ENCODE measurements around the gene GAPDH. TPM values are rescaled to one million over a fixed set of nuclear protein-coding genes. Genes with fewer than 3 reads are reported as not detected.
"Not testable (repeated sequence)": the region's sequence is repeated elsewhere in the genome, so short reads cannot be mapped to it uniquely, and the experiment has no call there.

Gene GAPDH
- total RNA-seq, 4 donors from 2014 or later, result 1,442 to 2,828 (median 1,967) TPM

- Histone ChIP-seq H3K27ac (peak within 1 kb of the TSS; percentile 96), H3K9me3 (no peaks in the 10 kb centered on the region), H3K36me3 (peaks cover 20% of the 10 kb centered on the region), H3K4me1 (peaks cover 28% of the 10 kb centered on the region), H3K27me3 (no peaks in the 10 kb centered on the region), H3K4me3 (peak within 1 kb of the TSS; percentile 80)
- under 1% methylated on average over 39 of the region's 49 CpGs for WGBS
- TF ChIP-seq EP300 (IDR thresholded peaks at IDR 0.05), result no peak
- TF ChIP-seq POLR2AphosphoS5 (IDR thresholded peaks at IDR 0.05), result no peak
- peak; percentile 8 to 18 for TF ChIP-seq POLR2A (IDR thresholded peaks at IDR 0.05)
- TF ChIP-seq CTCF (IDR thresholded peaks at IDR 0.05), result peak; percentile 33 to 36
- DNase-seq (ENCODE audit: low spot score in 2 of 2), result peak; percentile 95 to 97
These were observed 40.6 kb upstream of the GAPDH start, which contains the start of gene NCAPD2 for GRCh38 chr12:6493497-6494257. TSS of gene NCAPD2 (plus strand) at chr12:6494102. CDS start at chr12:6495099, 997 bp downstream.

- WGBS, result under 1% methylated on average over 14 of the region's 14 CpGs
- Histone ChIP-seq H3K27ac (no peak overlapping the region), H3K4me3 (peak overlapping the region; percentile 80), H3K27me3 (no peaks in the 10 kb centered on the region), H3K9me3 (no peaks in the 10 kb centered on the region), H3K36me3 (peaks cover 27% of the 10 kb centered on the region), H3K4me1 (peaks cover 28% of the 10 kb centered on the region)
- TF ChIP-seq POLR2A (IDR thresholded peaks at IDR 0.05) (no peak), EP300 (IDR thresholded peaks at IDR 0.05) (no peak)
- DNase-seq (ENCODE audit: low spot score in 2 of 2), result no peak
These were observed 40.0 kb upstream of the GAPDH start for GRCh38 chr12:6494258-6494743.

DNA sequence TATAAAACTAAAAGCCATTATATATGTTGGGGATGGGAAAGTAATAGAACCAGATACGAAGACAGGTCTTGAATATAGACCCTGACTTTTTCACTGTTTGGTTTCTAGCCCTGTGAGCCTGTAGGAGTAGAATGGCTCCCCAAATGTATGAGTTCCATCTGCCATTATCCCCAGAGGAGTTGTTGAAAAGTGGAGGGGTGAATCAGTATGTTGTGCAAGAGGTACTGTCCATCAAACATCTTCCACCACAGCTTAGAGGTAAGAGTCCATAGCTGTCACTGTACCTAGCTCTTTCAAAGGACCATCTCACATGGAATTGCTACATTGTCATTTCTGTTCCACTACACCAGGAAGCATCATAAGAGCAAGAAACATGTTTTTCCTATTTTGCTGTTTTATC, 39.3 kb upstream of the GAPDH start:
- peaks cover 28% of the 10 kb centered on the region for H3K36me3 ChIP-seq
- no peak for DNase-seq (ENCODE audit: low spot score in 2 of 2)
- H3K4me3 ChIP-seq, result peak overlapping the region; percentile 80
- H3K4me1 ChIP-seq, result peaks cover 28% of the 10 kb centered on the region
- H3K9me3 ChIP-seq, result no peaks in the 10 kb centered on the region
- H3K27me3 ChIP-seq, result no peaks in the 10 kb centered on the region
- TF ChIP-seq POLR2AphosphoS5 (IDR thresholded peaks at IDR 0.05), result no peak
- no peak for TF ChIP-seq EP300 (IDR thresholded peaks at IDR 0.05)
- TF ChIP-seq POLR2A (IDR thresholded peaks at IDR 0.05), result no peak
- TF ChIP-seq CTCF (IDR thresholded peaks at IDR 0.05), result no peak
- H3K27ac ChIP-seq, result no peak overlapping the region
- 80% methylated on average over 1 of the region's 1 CpG for WGBS

DNA sequence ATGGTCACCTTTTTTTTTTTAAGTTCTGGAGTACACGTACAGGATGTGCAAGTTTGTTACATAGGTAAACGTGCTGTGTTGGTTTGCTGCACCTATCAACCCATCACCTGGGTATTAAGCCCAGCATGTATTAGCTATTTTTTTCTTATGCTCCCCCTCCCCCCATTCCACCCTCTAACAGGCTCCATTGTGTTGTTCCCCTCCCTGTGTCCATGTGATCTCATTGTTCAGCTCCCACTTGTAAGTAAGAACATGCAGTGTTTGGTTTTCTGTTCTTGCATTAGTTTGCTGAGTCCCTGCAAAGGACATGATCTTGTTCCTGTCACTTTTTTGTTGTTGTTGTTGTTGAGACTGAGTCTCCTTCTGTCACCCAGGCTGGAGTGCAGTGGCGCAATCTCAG, 37.0 kb upstream of the GAPDH start:
- Histone ChIP-seq H3K4me1 (peaks cover 24% of the 10 kb centered on the region), H3K36me3 (peaks cover 28% of the 10 kb centered on the region)
- not testable (repeated sequence) for DNase-seq (ENCODE audit: low spot score in 2 of 2); H3K9me3 ChIP-seq; H3K4me3 ChIP-seq; H3K27ac ChIP-seq; H3K27me3 ChIP-seq
- 67% methylated on average over 3 of the region's 3 CpGs for WGBS

DNA sequence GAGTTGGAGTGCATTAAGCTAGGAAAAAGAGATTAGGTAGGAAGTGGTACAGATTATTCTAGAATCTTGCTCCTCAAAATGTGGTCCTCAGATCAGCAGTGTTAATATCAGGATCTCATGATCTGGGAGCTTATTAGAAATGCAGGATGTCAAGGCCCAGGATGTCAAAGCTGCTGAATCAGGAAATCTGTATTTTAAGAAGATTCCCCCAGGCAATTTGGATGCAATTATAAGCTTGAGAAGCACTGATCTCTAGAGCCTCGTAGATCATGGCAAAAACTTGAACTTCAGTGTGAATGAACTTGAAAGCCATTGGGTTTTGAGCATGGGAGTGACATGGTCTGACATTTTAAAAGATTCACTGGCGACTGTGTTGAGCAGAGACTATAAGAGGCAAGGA, 33.9 kb upstream of the GAPDH start:
- no peaks in the 10 kb centered on the region for H3K27me3 ChIP-seq
- H3K4me3 ChIP-seq, result no peak overlapping the region
- H3K4me1 ChIP-seq, result peaks cover 3% of the 10 kb centered on the region
- no peak for TF ChIP-seq CTCF (IDR thresholded peaks at IDR 0.05)
- no peak for TF ChIP-seq EP300 (IDR thresholded peaks at IDR 0.05)
- no peak for TF ChIP-seq POLR2AphosphoS5 (IDR thresholded peaks at IDR 0.05)
- no peak for TF ChIP-seq POLR2A (IDR thresholded peaks at IDR 0.05)
- no peak overlapping the region for H3K27ac ChIP-seq
- H3K36me3 ChIP-seq, result peaks cover 40% of the 10 kb centered on the region
- 46% methylated on average over 2 of the region's 2 CpGs for WGBS
- H3K9me3 ChIP-seq, result no peaks in the 10 kb centered on the region
- no peak for DNase-seq (ENCODE audit: low spot score in 2 of 2)

DNA sequence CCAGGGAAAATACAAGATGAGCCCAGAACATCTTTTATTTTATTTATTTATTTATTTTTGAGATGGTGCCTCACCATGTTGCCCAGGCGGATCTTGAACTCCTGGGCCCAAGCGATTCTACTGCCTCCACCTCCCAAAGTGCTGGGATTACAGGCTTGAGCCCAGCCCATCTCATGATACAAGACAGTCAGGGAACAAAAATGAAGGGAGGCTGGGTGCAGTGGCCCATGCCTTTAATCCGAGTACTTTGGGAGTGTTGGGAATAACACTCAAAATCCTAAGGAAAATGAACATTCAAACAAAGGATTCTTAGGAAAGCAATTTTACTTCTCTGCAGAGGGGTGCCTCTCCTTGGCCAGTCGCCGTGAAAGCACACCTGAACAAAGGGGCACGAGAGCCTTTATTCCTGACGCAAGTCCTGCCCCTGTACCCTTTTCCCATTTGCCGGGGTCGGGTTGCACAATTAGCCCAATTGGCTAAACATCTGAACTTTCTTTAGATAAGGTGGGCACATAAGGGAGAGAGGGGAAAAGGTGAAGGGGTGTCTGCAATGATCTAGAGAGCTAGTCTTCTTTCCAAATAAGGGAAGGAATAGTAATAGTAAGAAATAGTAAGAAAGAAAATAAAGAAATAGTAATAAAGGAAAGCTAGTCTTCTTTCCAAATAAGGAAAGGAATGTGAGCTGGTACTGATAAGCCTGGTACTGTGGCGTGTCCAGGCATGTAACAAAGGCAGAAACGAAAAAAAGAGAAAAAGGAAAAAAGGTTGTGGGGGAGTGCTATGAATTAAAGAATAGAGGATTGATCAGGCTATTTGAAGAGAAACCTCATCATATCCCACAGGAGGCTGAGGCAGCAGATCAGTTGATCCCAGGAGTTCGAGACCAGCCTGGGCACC, 27.0 kb upstream of the GAPDH start:
- no peaks in the 10 kb centered on the region for H3K27me3 ChIP-seq
- H3K4me3 ChIP-seq, result no peak overlapping the region
- H3K27ac ChIP-seq, result no peak overlapping the region
- H3K4me1 ChIP-seq, result no peaks in the 10 kb centered on the region
- no peak for DNase-seq (ENCODE audit: low spot score in 2 of 2)
- WGBS, result 65% methylated on average over 12 of the region's 12 CpGs
- TF ChIP-seq EP300 (IDR thresholded peaks at IDR 0.05), result no peak
- peaks cover 30% of the 10 kb centered on the region for H3K36me3 ChIP-seq
- no peaks in the 10 kb centered on the region for H3K9me3 ChIP-seq

All from suprapubic skin (tissue), 4 donors.